Sciatic nerve (tissue), 2 donors: ENCODE data around the gene ADARB2. TPM values are rescaled to one million over a fixed set of nuclear protein-coding genes. Genes with fewer than 3 reads are reported as not detected.

Source experiments
- ATAC-seq: fragments of 200-7000 bp; cut with Tn5 transposase; one replicate; pipeline ENCODE4 v1.9.1; 2020; ENCODE audit warnings: mild to moderate bottlenecking, moderate library complexity
- DNase-seq: peaks from one replicate; pipeline ENCODE4 v3.0.0-alpha.2; 2020; ENCODE audit warnings: low spot score
- intact Hi-C: fragments of 100-400 bp; cut with DNase I; formaldehyde crosslinking; loops from one replicate; pipeline ENCODE4 v1.14.2; 2022
- total RNA-seq: library from RNA; stranded (reverse); fragmentation: NEBNext Ultra II Directional; extraction: Animal tissue kit (Norgen Biotek cat#: 25700); gene quantifications from one replicate; pipeline ENCODE4 v1.2.1, GENCODE V29; 2021
- donor health status: DM: no; HTN: no; CAD: no.
- donor health status: DM: no; HTN: no; CAD: no.

ADARB2 gene
- total RNA-seq, 1 donor from 2014 or later = 1.9 TPM

DNA sequence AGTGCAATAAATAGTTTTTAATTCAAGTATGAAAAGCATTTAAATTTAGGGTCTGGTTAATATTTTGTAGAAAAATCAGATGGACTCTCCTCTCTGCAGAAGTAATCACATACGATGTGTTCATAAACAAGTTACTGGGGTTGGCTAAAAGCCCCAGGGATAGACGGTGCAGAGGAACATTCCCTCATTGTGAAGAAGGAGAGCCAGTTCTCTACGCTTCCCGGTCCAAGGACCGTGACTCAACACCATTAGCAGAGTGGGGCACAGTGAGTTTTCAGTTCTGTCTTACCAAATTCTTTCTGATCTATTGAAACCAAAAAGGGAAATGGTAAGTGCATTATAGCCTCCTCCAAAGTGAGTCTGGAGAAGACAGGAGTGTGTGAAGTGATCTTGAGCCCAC lies 353.3 kb downstream of the ADARB2 start:
- ATAC-seq (no peak), DNase-seq (no peak)
- intact Hi-C loops = no loop called here

DNA sequence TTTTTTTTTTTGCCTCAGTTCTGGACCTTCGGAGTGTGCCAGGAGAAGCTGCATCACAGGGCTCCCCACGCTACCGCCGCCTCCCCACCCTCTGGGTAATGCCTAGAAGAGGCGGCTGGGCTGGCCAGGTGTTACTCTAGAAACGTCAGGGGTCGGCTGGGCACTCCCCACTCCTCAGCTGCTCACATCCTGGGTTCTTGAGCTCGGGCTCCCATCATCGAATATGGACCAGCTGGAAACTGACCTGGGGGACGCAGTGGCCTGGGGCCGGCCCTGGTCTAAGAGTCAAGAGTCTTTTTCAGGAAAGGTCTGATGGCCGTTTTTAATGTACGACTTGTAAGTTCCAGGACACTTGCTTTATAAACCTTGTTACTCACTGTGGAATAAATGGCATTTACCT lies 354.6 kb downstream of the ADARB2 start:
- intact Hi-C loops = no loop called here
- ATAC-seq (no peak), DNase-seq (peak; percentile 51)

DNA sequence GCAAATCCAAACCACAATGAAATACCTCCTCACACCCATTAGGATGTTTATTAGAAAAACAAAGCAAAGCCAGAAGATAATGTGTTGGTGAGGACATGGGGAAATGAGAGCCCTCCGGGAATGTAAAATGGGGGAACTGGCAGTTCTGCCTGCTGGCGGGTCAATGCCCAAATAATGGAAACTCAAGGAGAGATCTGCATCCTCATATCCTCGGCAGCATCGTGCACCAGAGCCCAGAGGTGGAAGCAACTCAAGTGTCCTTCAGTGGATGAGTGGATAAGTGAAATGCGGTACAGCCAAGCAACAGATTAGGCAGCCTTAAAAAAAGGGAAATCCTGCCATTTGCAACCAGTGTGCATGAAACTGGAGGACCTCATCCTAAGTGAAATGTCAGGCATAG lies 356.0 kb downstream of the ADARB2 start:
- intact Hi-C loops = no loop called here
- DNase-seq (no peak), ATAC-seq (no peak)

DNA sequence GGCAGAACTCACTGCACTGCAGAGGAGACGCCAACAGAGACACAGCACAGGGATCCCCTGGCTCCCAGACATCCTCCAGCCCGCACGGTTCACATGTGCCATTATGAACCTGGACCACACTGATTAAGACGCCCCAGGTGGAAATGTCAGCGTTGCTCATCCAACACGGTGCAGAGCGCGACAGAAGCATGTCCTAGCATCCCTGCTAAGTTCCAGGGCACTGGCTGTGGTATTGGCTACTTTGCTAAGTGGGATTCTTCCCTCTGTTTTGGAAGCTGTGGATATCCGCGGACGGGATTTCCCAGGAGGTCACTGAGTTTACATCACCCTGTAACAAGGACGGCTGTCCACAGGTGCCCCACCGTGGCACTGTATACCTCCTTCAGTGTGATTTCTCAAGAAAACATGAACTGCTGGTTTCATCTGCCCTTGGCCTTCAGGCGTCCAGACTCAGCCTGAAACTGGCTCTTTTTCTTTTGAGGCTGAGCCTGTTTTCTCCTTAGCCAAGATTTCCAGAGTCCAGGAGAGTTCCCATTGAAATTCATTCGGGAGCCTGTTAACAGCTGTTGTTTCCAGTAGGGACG lies 357.1 kb downstream of the ADARB2 start:
- intact Hi-C loops = no loop called here
- DNase-seq (peak; percentile 26), ATAC-seq (peak; percentile 41)

DNA sequence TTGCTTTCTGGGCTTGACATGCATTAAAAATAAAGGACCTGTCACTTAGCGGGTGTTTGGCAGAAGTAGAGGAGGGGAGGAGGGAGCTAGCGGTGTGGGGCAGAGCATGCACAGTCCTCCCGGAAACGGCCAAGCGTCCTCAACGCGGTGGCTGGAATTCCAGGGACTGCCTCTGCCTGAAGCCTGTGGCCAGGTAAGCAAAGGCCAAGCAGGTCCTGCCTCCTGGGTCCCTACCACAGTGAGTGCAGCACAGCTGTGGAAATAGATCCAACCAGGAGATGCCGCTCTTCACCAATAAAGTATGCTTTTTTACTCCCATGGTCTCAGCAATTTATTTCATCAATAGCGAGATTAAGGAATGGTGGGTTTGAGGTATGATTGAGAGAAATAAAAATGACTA lies 357.7 kb downstream of the ADARB2 start:
- DNase-seq = peak; percentile 32
- intact Hi-C loops = no loop called here
- ATAC-seq = no peak

DNA sequence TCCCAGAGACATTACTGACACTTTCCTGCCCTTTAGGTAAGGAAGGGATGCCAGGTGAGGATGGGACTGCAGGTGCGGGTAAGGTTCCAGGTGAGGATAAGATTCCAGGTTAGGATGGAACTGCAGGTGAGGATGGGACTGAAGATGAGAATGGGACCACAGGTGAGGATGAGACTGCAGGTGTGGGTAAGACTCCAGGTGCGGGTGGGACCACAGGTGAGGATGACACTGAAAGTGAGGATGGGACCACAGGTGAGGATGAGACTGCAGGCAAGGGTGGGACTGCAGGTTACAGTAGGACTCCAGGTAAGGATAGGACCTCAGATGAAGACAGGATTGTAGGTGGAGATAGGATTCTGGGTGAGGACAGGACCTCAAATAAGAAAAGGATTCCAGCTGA lies 358.9 kb downstream of the ADARB2 start:
- intact Hi-C loops = no loop called here
- ATAC-seq = no peak
- DNase-seq = no peak

GRCh38 chr10:1377740-1378397 lies 359.5 kb downstream of the ADARB2 start:
- intact Hi-C loops = no loop called here
- ATAC-seq (no peak), DNase-seq (no peak)

DNA sequence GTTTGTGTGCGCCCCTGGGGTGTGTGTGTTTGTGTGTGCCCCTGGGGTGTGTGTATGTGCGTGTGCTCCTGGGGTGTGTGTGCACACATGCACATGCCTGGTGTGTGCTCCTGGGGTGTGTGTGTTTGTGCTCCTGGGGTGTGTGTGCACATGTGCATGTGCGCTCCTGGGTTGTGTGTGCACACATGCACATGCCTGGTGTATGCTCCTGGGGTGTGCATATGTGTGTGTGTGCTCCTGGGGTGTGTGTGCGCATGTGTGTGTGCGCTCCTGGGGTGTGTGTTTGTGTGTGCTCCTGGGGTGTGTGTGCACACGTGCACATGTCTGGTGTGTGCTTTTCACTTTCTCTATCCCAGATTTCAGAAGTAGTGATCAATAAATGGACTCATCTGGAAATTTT lies 360.1 kb downstream of the ADARB2 start:
- intact Hi-C loops = no loop called here
- ATAC-seq (no peak), DNase-seq (no peak)

GRCh38 chr10:1376384-1376945 lies 360.9 kb downstream of the ADARB2 start:
- no peak for ATAC-seq
- intact Hi-C loops = no loop called here
- no peak for DNase-seq

- intact Hi-C loops = no loop called here
- DNase-seq (no peak), ATAC-seq (no peak)
These were observed 361.8 kb downstream of the ADARB2 start for GRCh38 chr10:1375346-1376170.

DNA sequence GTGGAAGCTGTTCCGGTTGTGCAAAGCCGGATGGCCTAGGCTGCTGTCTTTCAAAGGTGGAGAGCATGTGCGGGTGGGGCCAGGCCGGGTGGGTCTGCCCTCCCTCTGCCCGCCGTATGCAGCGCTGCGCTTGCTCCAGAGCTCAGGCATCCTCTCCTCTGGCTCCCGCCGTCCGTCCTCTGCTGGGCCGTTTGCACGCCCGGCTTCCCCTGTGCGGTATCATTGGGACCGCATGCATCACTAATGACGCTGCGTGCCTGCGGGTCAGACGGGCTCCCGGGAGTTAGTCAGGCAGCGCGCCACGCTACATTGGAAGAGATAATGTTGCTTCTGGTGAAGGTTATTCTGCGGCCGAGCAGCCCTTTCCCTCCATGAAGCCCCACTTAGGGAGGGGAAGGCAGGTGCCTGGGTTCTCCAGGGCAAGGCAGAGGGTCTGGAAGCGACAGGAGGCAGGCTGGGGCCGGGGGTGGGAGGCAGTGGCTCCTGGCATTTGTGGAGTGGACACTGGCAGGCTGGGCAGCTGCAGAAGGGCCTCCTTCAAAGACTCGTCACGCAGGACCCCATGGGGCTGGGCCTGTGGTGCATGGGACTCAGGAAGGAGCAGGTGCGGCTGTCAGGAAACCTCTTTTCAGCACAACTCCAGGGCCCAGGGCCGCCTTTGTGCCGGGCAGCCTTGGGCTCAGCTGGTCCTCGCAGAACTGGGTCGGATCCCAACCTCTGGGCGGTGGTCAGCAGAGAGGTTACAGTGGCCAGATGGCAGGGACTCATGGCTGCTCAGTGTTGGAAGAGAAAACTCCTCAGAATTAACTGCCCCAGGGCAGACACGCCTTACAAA lies 362.6 kb downstream of the ADARB2 start:
- intact Hi-C loops = no loop called here
- DNase-seq (no peak), ATAC-seq (peak; percentile 52)

- no peak for DNase-seq
These were observed 364.0 kb downstream of the ADARB2 start for GRCh38 chr10:1373287-1373686.

DNA sequence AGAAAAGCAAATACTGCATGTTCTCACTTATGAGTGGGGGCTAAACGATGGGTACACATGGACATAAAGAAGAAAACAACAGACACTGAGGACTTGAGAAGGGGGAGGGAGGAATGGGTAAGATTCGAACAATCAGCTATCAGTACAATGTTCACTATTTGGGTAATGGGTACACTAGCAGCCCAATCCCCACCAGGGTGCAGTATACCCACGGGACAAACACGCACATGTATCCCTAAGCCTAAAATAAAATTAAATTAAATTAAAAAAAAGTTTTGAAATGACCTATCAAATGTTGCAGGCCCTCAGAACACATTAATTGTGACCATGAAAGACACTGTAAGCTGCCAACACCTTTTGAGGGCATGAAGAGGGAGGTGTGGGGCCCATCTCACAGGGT lies 365.1 kb downstream of the ADARB2 start:
- intact Hi-C loops = no loop called here

More at GRCh38 chr10:1373287-1373686, 364.0 kb downstream of the ADARB2 start:
- no peak for ATAC-seq
- intact Hi-C loops = no loop called here

GRCh38 chr10:1370298-1370697 lies 367.0 kb downstream of the ADARB2 start:
- DNase-seq (no peak), ATAC-seq (no peak)
- intact Hi-C loops = no loop called here

More for the DNA sequence above, 365.1 kb downstream of the ADARB2 start:
- no peak for DNase-seq
- ATAC-seq = no peak

DNA sequence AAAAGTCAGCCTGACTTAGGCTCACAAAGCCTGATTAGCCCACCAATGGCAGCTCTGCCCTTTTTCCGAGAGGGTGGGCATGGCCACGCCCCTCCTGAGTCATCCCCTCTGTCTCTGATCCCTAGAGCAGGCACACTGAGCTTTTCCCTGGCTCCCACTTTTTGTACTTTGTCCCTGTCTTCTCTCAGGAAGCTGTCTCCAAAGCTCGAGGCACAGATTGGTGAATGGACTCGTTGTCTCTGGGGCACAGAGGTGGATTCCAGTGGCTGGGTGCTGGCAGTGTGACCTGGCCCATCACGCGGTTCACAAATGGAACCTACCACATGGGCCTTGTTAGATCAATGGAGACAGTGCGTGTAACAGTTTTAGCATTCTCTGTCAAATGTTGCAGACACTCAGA lies 367.7 kb downstream of the ADARB2 start:
- intact Hi-C loops = no loop called here
- DNase-seq (no peak), ATAC-seq (no peak)

DNA sequence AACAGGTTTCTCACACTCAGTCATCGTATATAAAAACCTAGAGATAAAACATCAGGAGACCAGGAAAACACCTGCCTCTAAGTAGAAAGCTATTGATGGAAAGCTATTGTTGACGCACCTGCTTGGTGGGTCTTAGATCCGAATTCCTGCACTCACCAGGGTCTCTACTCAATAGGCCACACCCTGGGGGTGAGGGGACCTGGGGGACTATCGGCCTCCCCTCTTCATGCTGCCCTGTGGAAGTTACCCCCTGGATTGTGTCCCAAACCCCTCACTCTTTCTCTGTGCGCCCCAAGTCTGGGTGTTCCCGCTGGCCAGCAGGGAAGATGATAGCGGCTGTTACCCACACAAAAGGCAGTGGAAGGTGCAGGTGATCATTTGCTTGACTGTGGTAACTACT lies 368.1 kb downstream of the ADARB2 start:
- DNase-seq (no peak), ATAC-seq (no peak)
- intact Hi-C loops = no loop called here

DNA sequence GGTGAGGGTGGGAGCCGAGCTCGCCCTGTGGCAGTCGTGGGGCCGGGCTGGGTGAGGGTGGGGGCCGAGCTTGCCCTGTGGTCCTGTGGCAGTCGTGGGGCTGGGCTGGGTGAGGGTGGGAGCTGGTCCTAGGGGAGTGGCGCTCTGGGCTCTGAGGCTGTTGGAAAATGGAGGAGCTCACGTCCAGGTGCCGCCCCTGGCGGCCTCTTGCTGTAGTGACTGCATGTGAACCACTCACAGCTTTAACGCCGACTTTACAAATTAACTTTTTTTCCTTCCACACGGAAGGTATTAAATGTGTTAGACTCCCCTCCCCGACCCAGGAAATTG lies 368.5 kb downstream of the ADARB2 start:
- DNase-seq = no peak
- peak; percentile 79 for ATAC-seq
- intact Hi-C loops = no loop called here

GRCh38 chr10:1367938-1368841 lies 369.1 kb downstream of the ADARB2 start:
- ATAC-seq (no peak), DNase-seq (no peak)
- intact Hi-C loops = no loop called here
